ENCODE measurements around the gene GRK2. TPM values are rescaled to one million over a fixed set of nuclear protein-coding genes. Genes with fewer than 3 reads are reported as not detected.
A peak's percentile ranks its signal among the peaks of the same experiment; 100 is the strongest.

GRK2 gene
- total RNA-seq, 1 experiment from 2014 or later = 92.6 TPM

GRCh38 chr11:67286621-67287333 is 20.5 kb downstream of the GRK2 start:
- BruUV-seq (replicated peaks) = no TSS peak
- TF ChIP-seq, protein P1, sequence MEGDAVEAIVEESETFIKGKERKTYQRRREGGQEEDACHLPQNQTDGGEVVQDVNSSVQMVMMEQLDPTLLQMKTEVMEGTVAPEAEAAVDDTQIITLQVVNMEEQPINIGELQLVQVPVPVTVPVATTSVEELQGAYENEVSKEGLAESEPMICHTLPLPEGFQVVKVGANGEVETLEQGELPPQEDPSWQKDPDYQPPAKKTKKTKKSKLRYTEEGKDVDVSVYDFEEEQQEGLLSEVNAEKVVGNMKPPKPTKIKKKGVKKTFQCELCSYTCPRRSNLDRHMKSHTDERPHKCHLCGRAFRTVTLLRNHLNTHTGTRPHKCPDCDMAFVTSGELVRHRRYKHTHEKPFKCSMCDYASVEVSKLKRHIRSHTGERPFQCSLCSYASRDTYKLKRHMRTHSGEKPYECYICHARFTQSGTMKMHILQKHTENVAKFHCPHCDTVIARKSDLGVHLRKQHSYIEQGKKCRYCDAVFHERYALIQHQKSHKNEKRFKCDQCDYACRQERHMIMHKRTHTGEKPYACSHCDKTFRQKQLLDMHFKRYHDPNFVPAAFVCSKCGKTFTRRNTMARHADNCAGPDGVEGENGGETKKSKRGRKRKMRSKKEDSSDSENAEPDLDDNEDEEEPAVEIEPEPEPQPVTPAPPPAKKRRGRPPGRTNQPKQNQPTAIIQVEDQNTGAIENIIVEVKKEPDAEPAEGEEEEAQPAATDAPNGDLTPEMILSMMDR (conservative IDR thresholded peaks at IDR 0.05; ENCODE audit: low read depth, low read length) = no peak
- no peak for TF ChIP-seq EZH2 (IDR thresholded peaks at IDR 0.05; ENCODE audit: borderline replicate concordance, low read depth, low read length, poor library complexity, severe bottlenecking)
- H3K27ac ChIP-seq (ENCODE audit: low read depth, low read length, poor library complexity, severe bottlenecking) = peak overlapping the region; percentile 96
- H3K9me3 ChIP-seq (ENCODE audit: low read depth, low read length, poor library complexity, severe bottlenecking) = no peaks in the 10 kb centered on the region
- no peak overlapping the region for H3K4me3 ChIP-seq (ENCODE audit: low read depth, low read length, poor library complexity, severe bottlenecking)
- POLR2A ChIA-PET (ENCODE audit: low non-redundant PET) = no interaction called here
- peaks cover 20% of the 10 kb centered on the region for H3K4me1 ChIP-seq (ENCODE audit: insufficient read depth, low read length, poor library complexity, severe bottlenecking)
- no peaks in the 10 kb centered on the region for H3K27me3 ChIP-seq (replicated peaks; ENCODE audit: insufficient read depth, low read depth, low read length, poor library complexity)
- DNase-seq (ENCODE audit: low spot score) = no peak
- intact Hi-C loops (cut with micrococcal nuclease; ENCODE audit: unreplicated experiment) = no loop called here
- CTCF ChIA-PET = no interaction called here
- H3K36me3 ChIP-seq (ENCODE audit: insufficient read depth, low read length, poor library complexity, severe bottlenecking) = peaks cover 68% of the 10 kb centered on the region

GRCh38 chr11:67287355-67288197 is 21.3 kb downstream of the GRK2 start:
- intact Hi-C loops (cut with micrococcal nuclease; ENCODE audit: unreplicated experiment) = loop anchor here (2.0 kb wide), 1 partner anchor 17 kb away; no protein-coding TSS in a partner anchor
- no peak for TF ChIP-seq EZH2 (IDR thresholded peaks at IDR 0.05; ENCODE audit: borderline replicate concordance, low read depth, low read length, poor library complexity, severe bottlenecking)
- TF ChIP-seq, protein P1 (conservative IDR thresholded peaks at IDR 0.05; ENCODE audit: low read depth, low read length) = no peak
- POLR2A ChIA-PET (ENCODE audit: low non-redundant PET) = no interaction called here
- Histone ChIP-seq H3K4me1 (ENCODE audit: insufficient read depth, low read length, poor library complexity, severe bottlenecking) (peaks cover 25% of the 10 kb centered on the region), H3K9me3 (ENCODE audit: low read depth, low read length, poor library complexity, severe bottlenecking) (no peaks in the 10 kb centered on the region), H3K36me3 (ENCODE audit: insufficient read depth, low read length, poor library complexity, severe bottlenecking) (peaks cover 68% of the 10 kb centered on the region), H3K4me3 (ENCODE audit: low read depth, low read length, poor library complexity, severe bottlenecking) (peak overlapping the region; percentile 75), H3K27ac (ENCODE audit: low read depth, low read length, poor library complexity, severe bottlenecking) (peak overlapping the region; percentile 96), H3K27me3 (replicated peaks; ENCODE audit: insufficient read depth, low read depth, low read length, poor library complexity) (no peaks in the 10 kb centered on the region)
- BruUV-seq (replicated peaks) = TSS peak; percentile 84
- DNase-seq (ENCODE audit: low spot score) = no peak
- CTCF ChIA-PET = interaction anchor here (1.1 kb wide), 1 partner anchor 26 kb away, joined by 5 read pairs; no protein-coding TSS in a partner anchor

GRCh38 chr11:67288198-67288451 is 21.9 kb downstream of the GRK2 start:
- TF ChIP-seq EZH2 (IDR thresholded peaks at IDR 0.05; ENCODE audit: borderline replicate concordance, low read depth, low read length, poor library complexity, severe bottlenecking) = no peak
- TF ChIP-seq, protein P1 (conservative IDR thresholded peaks at IDR 0.05; ENCODE audit: low read depth, low read length) = no peak
- H3K9me3 ChIP-seq (ENCODE audit: low read depth, low read length, poor library complexity, severe bottlenecking) = no peaks in the 10 kb centered on the region
- peaks cover 68% of the 10 kb centered on the region for H3K36me3 ChIP-seq (ENCODE audit: insufficient read depth, low read length, poor library complexity, severe bottlenecking)
- ChIA-PET POLR2A (ENCODE audit: low non-redundant PET) (interaction anchor here (0.6 kb wide), 2 partner anchors 11 to 64 kb away, joined by 3 to 10 read pairs; no protein-coding TSS in a partner anchor), CTCF (interaction anchor here (1.1 kb wide), 1 partner anchor 26 kb away, joined by 5 read pairs; no protein-coding TSS in a partner anchor)
- no peak for DNase-seq (ENCODE audit: low spot score)
- H3K27ac ChIP-seq (ENCODE audit: low read depth, low read length, poor library complexity, severe bottlenecking) = peak overlapping the region; percentile 96
- BruUV-seq (replicated peaks) = no TSS peak
- peaks cover 31% of the 10 kb centered on the region for H3K4me1 ChIP-seq (ENCODE audit: insufficient read depth, low read length, poor library complexity, severe bottlenecking)
- peak overlapping the region; percentile 75 for H3K4me3 ChIP-seq (ENCODE audit: low read depth, low read length, poor library complexity, severe bottlenecking)
- no peaks in the 10 kb centered on the region for H3K27me3 ChIP-seq (replicated peaks; ENCODE audit: insufficient read depth, low read depth, low read length, poor library complexity)
- intact Hi-C loops (cut with micrococcal nuclease; ENCODE audit: unreplicated experiment) = loop anchor here (2.0 kb wide), 1 partner anchor 17 kb away; no protein-coding TSS in a partner anchor

All from A673 (cell line).